ENCODE results near the gene MMRN1.

MMRN1 gene

DNA sequence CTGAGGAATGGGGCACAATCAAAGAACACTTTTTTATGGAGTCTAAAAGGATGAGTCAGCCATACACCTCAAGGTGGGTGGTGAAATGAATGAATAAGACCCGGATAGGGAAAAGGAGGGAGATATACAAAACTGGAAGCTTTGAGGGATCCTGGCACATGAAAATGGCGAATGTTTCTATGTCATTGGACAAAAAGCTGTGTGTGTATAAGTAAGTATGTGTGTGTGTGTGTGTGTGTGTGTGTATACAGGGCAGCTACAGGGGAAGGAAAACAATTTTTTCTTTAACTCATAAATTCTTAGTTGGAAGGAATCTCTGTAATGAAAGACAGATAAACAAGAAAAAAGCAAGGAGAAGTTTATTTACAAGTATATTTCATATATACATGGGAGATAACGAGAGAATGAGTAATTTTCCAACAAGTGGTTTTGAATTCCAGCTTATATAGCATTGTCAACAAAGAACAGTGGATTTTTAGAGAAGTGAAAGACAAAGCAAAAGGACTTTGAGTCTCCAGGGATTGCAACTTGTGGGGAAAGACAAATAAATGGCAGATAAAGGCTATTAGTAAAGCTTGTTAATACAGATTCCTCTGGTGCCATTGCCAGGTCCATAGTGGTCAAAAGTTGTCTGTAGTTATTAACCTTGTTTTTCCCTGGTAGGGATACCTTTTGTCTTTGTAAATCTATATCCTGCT is 99.7 kb downstream of the MMRN1 start:
- DNase-seq = no peak

DNA sequence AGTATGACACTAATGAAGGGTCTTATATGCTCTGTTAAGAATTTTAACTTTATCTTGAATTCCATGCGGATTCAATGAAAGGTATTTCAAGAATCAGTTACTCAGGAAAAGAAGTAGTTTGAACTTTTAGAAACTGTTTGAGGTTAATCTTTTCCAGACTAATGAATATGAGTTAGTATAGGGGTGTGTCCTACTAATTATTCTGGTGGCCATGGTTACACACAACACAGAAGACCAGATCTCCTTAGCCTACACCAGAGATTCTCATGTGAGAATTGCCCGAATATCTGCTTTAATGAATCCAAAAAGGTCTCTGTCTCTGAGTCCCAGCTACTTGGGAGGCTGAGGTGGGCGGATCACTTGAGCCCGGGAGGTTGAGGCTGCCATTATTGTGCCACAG is 100.4 kb downstream of the MMRN1 start:
- no peak for DNase-seq

DNA sequence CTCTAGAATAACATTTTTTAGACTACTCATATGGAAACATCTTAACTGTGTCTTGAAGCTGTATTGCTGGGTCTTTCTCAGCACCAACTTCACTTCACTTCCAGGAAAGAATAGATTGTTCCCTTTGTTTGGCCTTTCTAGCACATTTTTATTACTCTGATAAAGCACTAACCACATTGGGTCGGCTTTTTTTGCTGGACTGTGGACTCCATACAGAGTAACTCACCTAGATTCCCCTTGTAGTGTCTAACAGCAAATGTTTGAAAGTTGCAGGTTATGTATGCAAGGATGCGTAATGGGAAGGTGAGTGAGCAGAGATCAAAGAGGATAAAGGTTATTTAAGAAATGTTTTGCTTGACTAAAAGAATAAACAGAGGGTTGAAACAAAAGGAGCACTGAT is 101.2 kb downstream of the MMRN1 start:
- no peak for DNase-seq

DNA sequence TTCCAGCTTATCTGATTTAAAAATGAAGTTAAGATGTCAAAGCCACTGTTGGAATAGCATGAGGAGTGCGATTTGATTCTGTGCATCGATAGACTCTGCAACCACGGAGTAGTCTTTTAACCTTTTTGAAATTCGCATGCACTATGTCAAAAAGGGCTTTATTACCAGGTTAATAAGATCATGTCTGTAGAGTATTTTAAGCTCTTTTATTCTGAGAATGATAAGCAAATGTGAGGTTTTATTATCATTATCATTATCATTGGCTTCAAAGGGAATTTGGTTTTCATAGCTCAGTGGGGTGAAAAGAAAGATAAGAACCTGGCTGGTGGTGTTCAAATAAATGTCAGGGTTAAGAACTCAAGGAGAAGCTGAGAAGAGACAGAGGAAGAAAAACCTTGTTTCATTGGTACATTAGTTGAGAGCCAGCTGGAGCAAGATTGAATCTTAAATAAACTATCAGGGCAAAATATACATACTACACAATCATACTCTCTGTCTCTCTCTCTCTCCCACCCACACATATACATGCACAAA is 102.6 kb downstream of the MMRN1 start:
- DNase-seq = no peak

DNA sequence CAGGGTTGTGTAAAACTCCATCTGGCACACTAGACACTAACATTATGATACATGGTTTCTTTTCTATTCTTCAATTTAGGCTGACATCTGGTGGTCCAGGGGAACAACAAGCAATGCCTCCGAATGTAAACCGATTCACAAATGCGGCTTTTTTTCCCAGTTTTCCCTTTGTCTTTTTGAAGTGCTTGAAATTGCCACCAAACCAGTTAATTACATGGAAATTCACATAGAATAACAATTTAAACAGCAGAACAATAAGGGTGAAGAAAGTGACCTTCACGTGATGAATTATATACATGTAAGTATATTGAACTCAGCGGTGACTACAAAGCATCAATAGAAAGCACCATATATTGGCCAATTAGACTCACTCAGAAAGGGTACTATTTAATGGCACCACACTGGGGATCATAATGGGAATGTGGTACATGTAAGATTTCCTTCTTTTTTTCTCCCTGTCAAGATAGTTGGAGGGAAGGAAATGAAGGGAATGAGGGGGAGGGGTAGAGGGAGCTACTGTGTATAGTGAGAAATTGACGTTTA is 103.9 kb downstream of the MMRN1 start:
- no peak for DNase-seq

DNA sequence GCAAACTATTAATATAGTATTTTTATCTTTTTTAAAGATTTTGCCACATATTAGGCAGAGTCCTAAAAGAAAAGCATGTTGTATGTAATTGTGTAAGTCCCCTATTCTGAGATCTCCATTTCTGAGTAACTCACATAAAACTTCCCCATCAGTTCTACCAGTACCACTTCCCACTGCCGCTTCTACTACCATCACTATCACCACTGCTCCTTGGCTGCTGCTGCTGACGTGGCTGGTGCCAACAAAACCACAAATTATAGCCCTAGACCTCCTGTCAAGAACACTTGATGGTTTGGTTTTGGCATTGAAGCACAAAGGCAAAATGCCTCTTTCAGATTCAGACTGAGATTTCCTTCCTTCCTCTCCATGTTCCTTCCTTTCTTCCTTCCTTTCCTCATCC is 106.4 kb downstream of the MMRN1 start:
- DNase-seq = no peak

DNA sequence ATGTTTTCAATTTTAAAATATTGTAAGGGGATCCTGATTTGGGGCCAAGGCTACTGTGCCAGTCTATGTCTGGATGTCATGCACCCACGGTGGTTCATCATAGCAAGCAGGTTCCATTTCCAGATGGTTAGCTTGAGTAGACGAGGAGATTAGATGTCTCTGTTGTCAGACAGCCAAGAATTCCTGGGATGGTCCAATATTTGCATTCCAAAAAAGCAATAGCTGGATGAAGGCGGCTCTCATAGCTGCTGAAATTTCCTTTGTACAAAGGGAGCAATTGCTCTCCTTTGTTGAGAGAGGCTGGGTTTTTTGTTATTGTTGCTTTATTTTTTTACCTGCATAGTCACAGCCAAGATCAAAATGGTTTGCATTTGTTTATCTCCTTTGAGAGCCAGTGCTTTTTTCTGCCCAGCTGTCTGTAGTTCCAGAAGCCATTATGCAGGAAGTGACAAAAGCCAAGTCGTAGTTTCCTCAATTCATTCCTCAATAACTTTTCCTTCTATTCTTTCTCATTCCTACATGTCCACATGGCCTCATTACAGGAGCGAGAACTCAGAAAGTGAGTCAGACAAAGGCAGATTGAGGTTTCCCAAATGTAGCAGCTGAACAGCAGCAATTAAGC is 107.9 kb downstream of the MMRN1 start:
- no peak for DNase-seq
